LoVo (cell line): ENCODE data around the gene MAP3K4.
"Not testable (repeated sequence)": the region's sequence is repeated elsewhere in the genome, so short reads cannot be mapped to it uniquely, and the experiment has no call there.

Experiments used
- DNase-seq: peaks from one replicate; pipeline ENCODE4 v3.0.0-alpha.2; 2016; ENCODE audit warnings: low spot score

Gene MAP3K4

GRCh38 chr6:161082215-161082614 is 90.6 kb downstream of the MAP3K4 start:
- DNase-seq: no peak

GRCh38 chr6:161085246-161085645 is 93.7 kb downstream of the MAP3K4 start:
- DNase-seq: no peak

- DNase-seq: no peak
These were observed 97.2 kb downstream of the MAP3K4 start for GRCh38 chr6:161088676-161089328.

GRCh38 chr6:161091151-161091550 is 99.6 kb downstream of the MAP3K4 start:
- no peak for DNase-seq

- DNase-seq: no peak
These were observed 100.6 kb downstream of the MAP3K4 start for GRCh38 chr6:161091972-161092701.

- DNase-seq: no peak
These were observed 103.4 kb downstream of the MAP3K4 start for GRCh38 chr6:161094955-161095354.

- no peak for DNase-seq
These were observed 104.3 kb downstream of the MAP3K4 start for GRCh38 chr6:161095916-161096315.

GRCh38 chr6:161100072-161100471 is 108.5 kb downstream of the MAP3K4 start:
- no peak for DNase-seq

- no peak for DNase-seq
These were observed 109.9 kb downstream of the MAP3K4 start for GRCh38 chr6:161101517-161101916.

- no peak for DNase-seq
These were observed 111.9 kb downstream of the MAP3K4 start for GRCh38 chr6:161103475-161103874.

GRCh38 chr6:161104966-161105365 is 113.4 kb downstream of the MAP3K4 start:
- no peak for DNase-seq

- no peak for DNase-seq
These were observed 113.8 kb downstream of the MAP3K4 start for GRCh38 chr6:161105408-161105807.

- no peak for DNase-seq
These were observed 116.5 kb downstream of the MAP3K4 start for GRCh38 chr6:161107779-161108730.

GRCh38 chr6:161108916-161109315 is 117.3 kb downstream of the MAP3K4 start:
- no peak for DNase-seq

GRCh38 chr6:161109366-161109765 is 117.8 kb downstream of the MAP3K4 start:
- no peak for DNase-seq

GRCh38 chr6:161110028-161110779 is 118.6 kb downstream of the MAP3K4 start:
- no peak for DNase-seq

GRCh38 chr6:161111261-161111660 is 119.7 kb downstream of the MAP3K4 start:
- DNase-seq: no peak

- DNase-seq: no peak
These were observed 123.9 kb downstream of the MAP3K4 start for GRCh38 chr6:161115468-161115867.

GRCh38 chr6:161116554-161116953 is 125.0 kb downstream of the MAP3K4 start:
- DNase-seq: no peak

- DNase-seq: no peak
These were observed 125.7 kb downstream of the MAP3K4 start for GRCh38 chr6:161117308-161117707.

GRCh38 chr6:161117942-161118341 is 126.4 kb downstream of the MAP3K4 start:
- DNase-seq: no peak

GRCh38 chr6:161123319-161123718 is 131.8 kb downstream of the MAP3K4 start:
- DNase-seq: not testable (repeated sequence)
